Stomach (tissue), 9 donors: ENCODE measurements around the gene SEH1L. TPM values are rescaled to one million over a fixed set of nuclear protein-coding genes. Genes with fewer than 3 reads are reported as not detected.

Source experiments
- DNase-seq, 2 donors: peaks; one replicate each; pipeline versions ENCODE4 v3.0.0 to v3.0.0-alpha.2; 2013 to 2019
- H3K27ac ChIP-seq, 5 donors: fragments of 200-600 bp in 4 of 5; sonication (generic) in 4 of 5; one replicate each; pipeline ENCODE4 v1.5.1; 2013 to 2019; ENCODE audit warnings: mild to moderate bottlenecking in 1 of 5, moderate library complexity in 1 of 5
- H3K27me3 ChIP-seq, 3 donors: fragments of 200-600 bp; sonication (generic); one replicate each; pipeline ENCODE4 v1.5.1; 2017 to 2019; ENCODE audit warnings: mixed run types in 1 of 3
- H3K36me3 ChIP-seq, 4 donors: fragments of 200-600 bp; sonication (generic); 1 replicate in 3 of 4; 2 replicates in 1 of 4; pipeline ENCODE4 v1.5.1; 2016 to 2019
- H3K4me1 ChIP-seq, 4 donors: fragments of 200-600 bp; sonication (generic); one replicate each; pipeline ENCODE4 v1.5.1; 2016 to 2019
- H3K4me3 ChIP-seq, 4 donors: fragments of 200-600 bp; sonication (generic) in 3 of 4; one replicate each; pipeline ENCODE4 v1.5.1; 2016 to 2019; ENCODE audit warnings: mild to moderate bottlenecking in 1 of 4
- H3K9me3 ChIP-seq, 4 donors: fragments of 200-600 bp; sonication (generic); one replicate each; pipeline ENCODE4 v1.5.1; 2016 to 2019
- EP300 ChIP-seq: sonication (generic); formaldehyde crosslinking; IDR thresholded peaks from one replicate; pipeline ENCODE4 v1.6.1; 2017; ENCODE audit warnings: antibody characterized with exemption
- POLR2A ChIP-seq, 4 donors: fragments of 450-650 bp; IDR thresholded peaks; one replicate each; pipeline ENCODE4 v1.6.1; 2016; ENCODE audit warnings: antibody characterized with exemption in 4 of 4, control low read depth in 2 of 4, mild to moderate bottlenecking in 1 of 4, moderate library complexity in 1 of 4
- POLR2AphosphoS5 ChIP-seq, 3 donors: sonication (generic); formaldehyde crosslinking; IDR thresholded peaks; one replicate each; pipeline ENCODE4 v1.6.1; 2016; ENCODE audit warnings: antibody characterized with exemption in 3 of 3
- WGBS, 5 donors: extraction: QIAGEN DNeasy Blood & Tissue Kit in 3 of 5; methylation state at CpG; one replicate each; pipeline versions ENCODE4 v1.1.5 to v1.1.7; 2013 to 2018; 5-methylcytosine and 5-hydroxymethylcytosine counted together
- intact Hi-C: fragments of 100-400 bp; cut with DNase I; formaldehyde crosslinking; loops from one replicate; pipeline ENCODE4 v1.15.1; 2023; ENCODE audit warnings: low total_unique reads
- polyA plus RNA-seq, 3 donors: library from polyadenylated mRNA; stranded (reverse); fragments of 200-250 nt; gene quantifications; one replicate each; pipeline ENCODE4 v1.2.3, GENCODE V29; 2013
- total RNA-seq, 5 donors: library from RNA; depleted of rRNA; stranded (reverse); fragments of >200 nt; gene quantifications; one replicate each; pipeline versions ENCODE4 v1.1.0 to v1.2.3, GENCODE V29; 2014 to 2016
- TF ChIP-seq, protein P1 (sequence below), 7 experiments: fragments of 450-650 bp in 4 of 7; fragments of 200-600 bp in 3 of 7; sonication (generic) in 3 of 7; IDR thresholded peaks; one replicate each; pipeline ENCODE4 v1.5.1; 2016 to 2019; ENCODE audit warnings: antibody characterized with exemption in 7 of 7, control low read depth in 2 of 7, mild to moderate bottlenecking in 1 of 7
- donor health status: healthy with polysubstance abuse.
- donor health status: Bipolar disorder and iron deficiency.
- donor health status: healthy.

Gene SEH1L
- total and polyA plus RNA-seq, 8 donors, result 9.3 to 43.7 (median 18.0) TPM

DNA sequence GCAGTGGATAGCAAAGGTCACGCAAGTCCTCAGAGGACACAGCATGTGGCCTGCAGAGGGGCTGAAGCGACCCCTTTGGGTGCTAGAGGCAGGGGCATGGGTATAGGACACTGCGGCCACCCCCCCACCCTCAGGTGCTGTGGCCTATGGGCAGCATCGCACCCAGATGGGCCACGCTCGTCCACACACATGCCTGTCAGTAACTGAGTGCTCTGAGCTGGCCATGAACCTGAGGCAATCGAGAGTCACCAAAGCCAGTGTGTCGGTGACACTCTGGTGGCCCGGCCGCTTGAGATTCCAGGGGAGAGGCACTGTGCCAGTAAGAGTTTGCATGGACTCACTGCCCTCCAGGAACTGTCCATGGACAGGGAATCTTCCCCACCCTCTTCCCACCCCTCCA lies 41.0 kb upstream of the SEH1L start:
- 75 to 84% (median 80%) methylated on average over 4 to 10 of the region's 10 CpGs for WGBS, 5 donors
- no peak overlapping the region for H3K27ac ChIP-seq
- peaks cover 0 to 4% (median 0%) of the 10 kb centered on the region in 4 donors for H3K9me3 ChIP-seq
- no peak for DNase-seq
- intact Hi-C loops, result no loop called here
- H3K4me3 ChIP-seq, result no peak overlapping the region
- TF ChIP-seq POLR2AphosphoS5 (IDR thresholded peaks at IDR 0.05) (no peak), POLR2A (IDR thresholded peaks at IDR 0.05) (no peak), EP300 (no peak)
- TF ChIP-seq, protein P1, sequence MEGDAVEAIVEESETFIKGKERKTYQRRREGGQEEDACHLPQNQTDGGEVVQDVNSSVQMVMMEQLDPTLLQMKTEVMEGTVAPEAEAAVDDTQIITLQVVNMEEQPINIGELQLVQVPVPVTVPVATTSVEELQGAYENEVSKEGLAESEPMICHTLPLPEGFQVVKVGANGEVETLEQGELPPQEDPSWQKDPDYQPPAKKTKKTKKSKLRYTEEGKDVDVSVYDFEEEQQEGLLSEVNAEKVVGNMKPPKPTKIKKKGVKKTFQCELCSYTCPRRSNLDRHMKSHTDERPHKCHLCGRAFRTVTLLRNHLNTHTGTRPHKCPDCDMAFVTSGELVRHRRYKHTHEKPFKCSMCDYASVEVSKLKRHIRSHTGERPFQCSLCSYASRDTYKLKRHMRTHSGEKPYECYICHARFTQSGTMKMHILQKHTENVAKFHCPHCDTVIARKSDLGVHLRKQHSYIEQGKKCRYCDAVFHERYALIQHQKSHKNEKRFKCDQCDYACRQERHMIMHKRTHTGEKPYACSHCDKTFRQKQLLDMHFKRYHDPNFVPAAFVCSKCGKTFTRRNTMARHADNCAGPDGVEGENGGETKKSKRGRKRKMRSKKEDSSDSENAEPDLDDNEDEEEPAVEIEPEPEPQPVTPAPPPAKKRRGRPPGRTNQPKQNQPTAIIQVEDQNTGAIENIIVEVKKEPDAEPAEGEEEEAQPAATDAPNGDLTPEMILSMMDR (IDR thresholded peaks at IDR 0.05), result no peak
- H3K36me3 ChIP-seq, result no peaks in the 10 kb centered on the region
- H3K4me1 ChIP-seq, result peaks cover 9 to 13% (median 11%) of the 10 kb centered on the region in 4 donors
- H3K27me3 ChIP-seq, result peaks cover 0 to 36% (median 10%) of the 10 kb centered on the region in 3 donors

DNA sequence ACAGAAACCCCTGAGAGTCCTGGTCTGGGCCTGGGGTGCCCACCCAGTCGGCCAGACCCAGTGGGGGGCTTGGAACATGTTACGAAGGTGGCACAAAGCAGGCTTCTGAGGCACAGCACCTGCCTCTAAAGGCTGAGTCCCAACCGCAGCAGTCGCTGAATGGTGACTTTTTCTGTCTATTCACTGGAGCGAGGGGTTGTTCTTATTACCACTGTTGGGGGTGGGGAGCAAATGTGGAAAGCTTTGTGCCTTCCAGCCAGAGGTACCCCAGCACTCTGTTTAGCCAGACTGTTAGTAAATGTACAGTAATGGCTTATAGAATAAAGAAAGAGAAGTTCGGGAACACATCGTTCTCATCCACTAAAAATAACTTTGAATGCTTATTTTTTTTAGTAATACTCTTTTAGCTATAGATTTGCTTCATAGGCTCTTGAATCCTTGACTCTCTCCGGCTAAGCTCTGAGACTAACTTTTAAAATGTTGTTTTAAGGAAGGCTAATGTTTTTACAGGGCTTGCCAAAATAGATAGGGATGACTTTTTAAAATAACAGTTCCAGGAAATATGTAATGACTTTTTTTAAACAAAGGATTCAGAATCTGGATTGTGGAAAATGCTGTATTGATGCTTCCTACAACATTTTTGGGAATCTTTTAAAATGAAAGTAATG lies 40.4 kb upstream of the SEH1L start:
- intact Hi-C loops, result no loop called here
- Histone ChIP-seq H3K27ac (peak overlapping the region in 2 of 5 donors; percentile 25 to 28), H3K4me1 (peaks cover 9 to 16% (median 13%) of the 10 kb centered on the region in 4 donors), H3K27me3 (peaks cover 0 to 42% (median 16%) of the 10 kb centered on the region in 3 donors), H3K36me3 (no peaks in the 10 kb centered on the region), H3K9me3 (peaks cover 0 to 10% (median 0%) of the 10 kb centered on the region in 4 donors), H3K4me3 (no peak overlapping the region)
- peak in 1 of 2 donors; percentile 36 for DNase-seq
- WGBS, 5 donors, result 38 to 50% (median 45%) methylated on average over 7 to 8 of the region's 8 CpGs
- TF ChIP-seq POLR2AphosphoS5 (IDR thresholded peaks at IDR 0.05) (no peak), POLR2A (IDR thresholded peaks at IDR 0.05) (no peak), EP300 (no peak)
- TF ChIP-seq, protein P1 (IDR thresholded peaks at IDR 0.05), result no peak

DNA sequence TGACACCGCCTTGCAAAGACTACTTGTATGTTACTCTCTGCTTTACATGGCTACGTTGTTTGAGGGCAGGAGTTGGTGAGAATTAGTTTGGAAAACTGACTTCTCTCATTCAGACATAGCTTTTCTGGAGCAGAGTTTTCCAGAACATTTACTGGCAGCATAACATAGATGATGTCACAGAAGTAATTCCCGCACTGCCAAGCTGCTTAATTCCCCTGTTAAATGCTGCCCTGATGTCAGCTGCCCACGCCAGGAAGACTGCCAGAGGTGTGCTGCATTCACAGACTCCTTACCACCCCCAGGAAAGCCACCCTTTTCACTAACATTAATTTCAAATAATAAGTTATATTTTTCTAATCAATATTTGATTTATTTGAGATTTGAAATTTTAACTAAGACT lies 39.1 kb upstream of the SEH1L start:
- no peak overlapping the region for H3K27ac ChIP-seq
- peak in 1 of 2 donors; percentile 30 for DNase-seq
- peaks cover 0 to 44% (median 18%) of the 10 kb centered on the region in 3 donors for H3K27me3 ChIP-seq
- H3K4me3 ChIP-seq, result no peak overlapping the region
- H3K9me3 ChIP-seq, result peaks cover 0 to 12% (median 0%) of the 10 kb centered on the region in 4 donors
- TF ChIP-seq EP300 (no peak), POLR2A (IDR thresholded peaks at IDR 0.05) (no peak), POLR2AphosphoS5 (IDR thresholded peaks at IDR 0.05) (no peak)
- TF ChIP-seq, protein P1 (IDR thresholded peaks at IDR 0.05), result no peak
- WGBS, 5 donors, result 78 to 83% (median 81%) methylated on average over 4 of the region's 4 CpGs
- H3K36me3 ChIP-seq, result no peaks in the 10 kb centered on the region
- peaks cover 9 to 16% (median 13%) of the 10 kb centered on the region in 4 donors for H3K4me1 ChIP-seq
- intact Hi-C loops, result no loop called here

DNA sequence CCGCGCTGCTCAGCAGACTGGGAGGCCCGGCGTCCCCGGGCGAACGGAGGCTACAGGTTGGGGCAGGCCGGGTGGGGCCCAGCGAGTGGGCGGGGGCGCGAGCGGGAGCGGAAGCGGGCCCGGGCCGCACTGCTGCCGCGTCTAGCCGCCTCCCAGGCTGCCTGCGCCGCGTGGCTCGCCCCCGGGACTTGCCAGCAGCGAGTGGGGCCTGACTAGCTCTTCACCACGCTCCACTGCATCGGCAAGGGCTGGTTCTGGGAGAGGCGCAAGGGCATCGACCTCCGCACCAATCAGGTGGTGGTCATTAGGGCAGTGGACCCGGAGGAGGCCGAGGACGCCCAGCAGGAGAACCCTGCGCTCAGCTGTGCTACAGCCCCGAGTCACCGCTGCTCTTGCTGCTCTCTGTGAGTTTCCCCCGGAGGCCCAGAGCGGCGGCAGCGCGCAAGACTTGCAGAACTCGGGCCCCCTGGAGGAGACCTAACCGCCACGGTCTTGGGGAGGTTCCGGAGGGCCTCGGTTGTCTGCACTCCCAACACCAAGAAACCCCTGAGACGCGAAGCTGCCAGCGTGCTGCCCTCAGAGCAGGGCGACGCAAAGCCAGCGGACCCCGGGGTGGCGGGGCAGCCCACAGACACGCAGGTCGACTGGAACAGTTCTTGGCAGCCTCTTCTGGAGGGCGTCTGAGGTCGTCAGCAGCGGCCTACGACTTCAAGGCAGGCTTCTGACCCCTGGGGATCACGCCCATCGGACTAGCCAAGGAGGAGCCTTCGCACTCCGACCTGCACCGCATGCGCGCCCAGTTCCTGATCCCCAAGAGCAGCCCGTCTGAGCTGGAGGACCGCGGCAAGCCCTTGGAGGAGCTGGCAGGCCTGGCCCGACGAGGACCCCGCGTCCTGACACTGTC lies 36.5 kb upstream of the SEH1L start:
- intact Hi-C loops, result no loop called here
- 12 to 22% (median 16%) methylated on average over 11 to 75 of the region's 75 CpGs for WGBS, 5 donors
- H3K4me3 ChIP-seq, result peak overlapping the region; percentile 41 to 51 (median 44)

More for the DNA sequence above, 36.5 kb upstream of the SEH1L start:
- peak overlapping the region in 1 of 5 donors; percentile 31 for H3K27ac ChIP-seq
- no peaks in the 10 kb centered on the region for H3K36me3 ChIP-seq
- H3K27me3 ChIP-seq, result peaks cover 0 to 40% (median 18%) of the 10 kb centered on the region in 3 donors
- H3K9me3 ChIP-seq, result peaks cover 0 to 12% (median 0%) of the 10 kb centered on the region in 4 donors
- TF ChIP-seq POLR2AphosphoS5 (IDR thresholded peaks at IDR 0.05) (no peak), POLR2A (IDR thresholded peaks at IDR 0.05) (no peak), EP300 (no peak)
- TF ChIP-seq, protein P1 (IDR thresholded peaks at IDR 0.05), result no peak
- H3K4me1 ChIP-seq, result peaks cover 9 to 16% (median 13%) of the 10 kb centered on the region in 4 donors
- DNase-seq, result peak in 1 of 2 donors; percentile 72
